Erythroblast (primary cell): ENCODE data around the gene ZDHHC16.
"Not testable (repeated sequence)": the region's sequence is repeated elsewhere in the genome, so short reads cannot be mapped to it uniquely, and the experiment has no call there.

Source experiments
- DNase-seq, 2 experiments: peaks; one replicate each; lab custom pipeline; 2025; lab: John Stamatoyannopoulos, UW
- GATA1 ChIP-seq: IDR thresholded peaks from 2 replicates; pipeline ENCODE4 v1.6.1; 2011; ENCODE audit warnings: low read depth, mild to moderate bottlenecking, control low read depth, low read length, moderate library complexity
- POLR2A ChIP-seq: IDR thresholded peaks from 2 replicates; pipeline ENCODE4 v1.6.1; 2011; ENCODE audit warnings: mild to moderate bottlenecking, low read length

ZDHHC16 gene

GRCh38 chr10:97416565-97416964 lies 29.4 kb upstream of the ZDHHC16 start:
- no peak for DNase-seq

GRCh38 chr10:97423757-97424098 lies 22.2 kb upstream of the ZDHHC16 start:
- not testable (repeated sequence) for DNase-seq

More at GRCh38 chr10:97416565-97416964, 29.4 kb upstream of the ZDHHC16 start:
- TF ChIP-seq GATA1 (no peak), POLR2A (no peak)

- peak; percentile 97 to 98 for DNase-seq
- TF ChIP-seq GATA1 (no peak), POLR2A (peak; percentile 76)
Observed at GRCh38 chr10:97425964-97426775, 19.8 kb upstream of the ZDHHC16 start, which contains the start of gene PGAM1. PGAM1 (plus strand) TSS chr10:97426191; CDS start chr10:97426308, 117 bp downstream.

GRCh38 chr10:97426776-97427570 lies 19.0 kb upstream of the ZDHHC16 start:
- no peak for TF ChIP-seq POLR2A
- no peak for TF ChIP-seq GATA1
- peak in 1 of 2 experiments; percentile 39 for DNase-seq

GRCh38 chr10:97427571-97428179 lies 18.3 kb upstream of the ZDHHC16 start:
- DNase-seq, result peak in 1 of 2 experiments; percentile 23
- TF ChIP-seq POLR2A (no peak), GATA1 (no peak)

GRCh38 chr10:97428572-97428981 lies 17.4 kb upstream of the ZDHHC16 start:
- DNase-seq, result no peak
- TF ChIP-seq POLR2A, result no peak
- TF ChIP-seq GATA1, result no peak

- TF ChIP-seq GATA1 (no peak), POLR2A (no peak)
- no peak for DNase-seq
Observed at GRCh38 chr10:97434055-97434454, 11.9 kb upstream of the ZDHHC16 start.

GRCh38 chr10:97434557-97434956 lies 11.4 kb upstream of the ZDHHC16 start:
- TF ChIP-seq POLR2A, result no peak
- no peak for DNase-seq

GRCh38 chr10:97435211-97435610 lies 10.8 kb upstream of the ZDHHC16 start:
- no peak for DNase-seq
- TF ChIP-seq GATA1 (no peak), POLR2A (no peak)

- no peak for TF ChIP-seq GATA1
- TF ChIP-seq POLR2A, result no peak
- DNase-seq, result no peak
Observed at GRCh38 chr10:97442277-97442676, 3.7 kb upstream of the ZDHHC16 start.

- DNase-seq, result no peak
- TF ChIP-seq GATA1 (no peak), POLR2A (no peak)
Observed at GRCh38 chr10:97444212-97444611, 1.8 kb upstream of the ZDHHC16 start.

GRCh38 chr10:97445357-97445721 lies 636 bp upstream of the ZDHHC16 start:
- peak; percentile 45 to 56 for DNase-seq
- TF ChIP-seq GATA1, result no peak
- TF ChIP-seq POLR2A, result no peak

GRCh38 chr10:97450828-97451227 lies 4.9 kb downstream of the ZDHHC16 start:
- no peak for TF ChIP-seq POLR2A
- no peak for TF ChIP-seq GATA1
- DNase-seq, result no peak

GRCh38 chr10:97451605-97452004 lies 5.6 kb downstream of the ZDHHC16 start:
- TF ChIP-seq GATA1 (no peak), POLR2A (no peak)
- DNase-seq, result no peak
